Right renal pelvis (tissue), 4 donors: Measurements from ENCODE around the gene CCDC149. TPM values are rescaled to one million over a fixed set of nuclear protein-coding genes. Genes with fewer than 3 reads are reported as not detected.

ENCODE experiments used
- DNase-seq, 4 donors: peaks; one replicate each; pipeline ENCODE4 v3.0.0-alpha.2; 2013; ENCODE audit warnings: low read depth in 4 of 4, low spot score in 3 of 4, missing footprints in 1 of 4
- polyA plus RNA-seq, 4 donors: library from polyadenylated mRNA; unstranded; fragments of 120-200 nt; gene quantifications; one replicate each; pipeline ENCODE4 v1.2.1, GENCODE V29; 2013; ENCODE audit not compliant: insufficient read length in 4 of 4

CCDC149 gene
- polyA plus RNA-seq, 4 donors: 16.7 to 21.6 (median 17.4) TPM

- no peak for DNase-seq
These were observed 31.2 kb downstream of the CCDC149 start for GRCh38 chr4:24881508-24882196.

- DNase-seq: no peak
These were observed 32.7 kb downstream of the CCDC149 start for GRCh38 chr4:24880186-24880585.

GRCh38 chr4:24878636-24879016, 34.2 kb downstream of the CCDC149 start:
- no peak for DNase-seq

- no peak for DNase-seq
These were observed 34.8 kb downstream of the CCDC149 start for GRCh38 chr4:24877868-24878635.

DNA sequence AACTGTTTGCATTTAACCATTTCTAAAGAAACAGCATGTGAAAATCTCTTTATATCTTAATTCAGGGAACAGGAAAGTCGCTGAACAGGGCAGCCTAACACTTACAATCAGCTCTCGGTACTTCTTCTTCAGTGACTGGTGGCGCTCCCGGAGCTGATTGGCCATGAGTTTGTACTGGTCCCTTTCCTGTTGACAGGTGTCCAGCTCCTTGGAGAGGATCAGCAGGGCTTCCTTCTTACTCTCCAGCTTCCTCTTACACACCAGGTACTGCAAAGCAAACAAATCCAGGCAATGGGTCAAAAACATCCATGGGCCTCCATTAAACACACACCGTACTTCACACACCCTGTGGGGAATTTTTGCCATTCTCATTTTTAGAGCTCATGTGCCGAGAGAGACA, 36.4 kb downstream of the CCDC149 start:
- DNase-seq: no peak

DNA sequence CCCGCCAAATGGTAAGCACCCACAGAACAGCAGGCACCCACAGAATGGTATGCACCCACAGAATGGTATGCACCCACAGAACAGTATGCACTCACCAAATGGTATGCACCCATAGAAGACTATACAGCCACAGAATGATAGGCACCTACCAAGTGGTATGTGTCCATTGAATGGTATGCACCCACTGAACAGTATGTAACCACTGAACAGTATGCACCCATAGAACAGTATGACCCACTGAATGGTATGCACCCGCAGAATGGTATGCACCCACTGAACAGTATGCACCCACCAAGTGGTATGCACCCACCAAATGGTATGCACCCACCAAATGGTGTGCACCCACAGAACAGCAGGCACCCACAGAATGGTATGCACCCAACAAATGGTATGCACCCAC, 40.1 kb downstream of the CCDC149 start:
- DNase-seq: no peak

DNA sequence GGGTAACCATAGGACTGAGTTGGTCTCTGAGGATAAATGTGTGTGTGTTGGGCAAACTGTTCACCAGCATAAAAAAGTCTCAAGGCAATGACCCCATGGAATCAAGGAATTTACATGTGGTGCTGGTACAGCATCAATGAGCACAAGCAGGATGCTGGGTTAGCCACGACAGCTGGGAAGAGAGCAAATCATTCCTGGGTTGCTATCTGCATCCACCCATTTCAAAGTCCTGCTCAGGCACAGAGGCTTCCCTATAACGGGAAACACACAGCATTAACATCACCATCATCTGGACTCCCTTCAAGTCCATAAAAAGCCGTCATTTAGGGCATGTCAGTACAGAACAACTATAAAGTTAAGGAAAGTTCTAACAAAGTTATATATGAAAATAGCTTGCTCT, 41.6 kb downstream of the CCDC149 start:
- DNase-seq: no peak

- no peak for DNase-seq
These were observed 45.0 kb downstream of the CCDC149 start for GRCh38 chr4:24867766-24868296.

GRCh38 chr4:24867251-24867650, 45.6 kb downstream of the CCDC149 start:
- no peak for DNase-seq

GRCh38 chr4:24865401-24865800, 47.4 kb downstream of the CCDC149 start:
- DNase-seq: no peak

DNA sequence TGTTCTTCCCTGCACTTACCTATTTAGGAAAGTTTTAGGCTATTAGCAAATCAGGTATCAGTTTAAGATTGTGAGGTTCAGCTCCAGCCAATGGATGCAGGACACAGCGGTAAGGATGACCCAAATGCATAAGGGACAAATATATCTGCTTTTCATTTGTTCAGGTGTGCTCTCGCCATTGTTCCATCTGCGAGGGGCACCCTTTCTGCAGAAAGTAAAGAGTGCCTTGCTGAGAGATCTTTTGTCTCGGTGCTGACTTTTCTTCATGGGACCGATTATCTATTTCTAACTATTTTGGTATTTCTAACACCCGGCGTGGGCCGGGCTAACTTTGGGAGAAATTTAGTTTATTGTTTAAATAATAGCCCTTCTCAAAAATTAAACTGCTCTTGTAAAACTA, 49.0 kb downstream of the CCDC149 start:
- no peak for DNase-seq

- no peak for DNase-seq
These were observed 50.6 kb downstream of the CCDC149 start for GRCh38 chr4:24862073-24862751.

DNA sequence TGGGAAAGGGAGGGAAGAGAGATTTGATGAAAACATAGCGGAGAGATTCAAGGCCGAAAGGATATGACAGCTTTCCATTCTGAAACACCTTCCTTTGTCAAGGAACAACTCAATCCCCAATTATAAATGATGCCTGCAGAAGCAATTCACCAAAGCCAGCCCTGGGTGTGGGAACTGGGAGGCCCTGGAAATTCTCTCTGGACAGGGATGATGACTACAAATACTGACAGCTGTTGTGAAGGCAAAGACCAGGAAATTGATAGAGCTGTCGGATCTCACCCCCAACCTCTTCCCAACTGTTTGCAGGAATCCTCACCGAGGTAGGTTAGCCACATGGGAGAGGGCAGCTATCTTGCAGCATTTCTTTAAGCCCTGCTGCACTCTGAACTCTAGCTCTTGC, 54.3 kb downstream of the CCDC149 start:
- no peak for DNase-seq

DNA sequence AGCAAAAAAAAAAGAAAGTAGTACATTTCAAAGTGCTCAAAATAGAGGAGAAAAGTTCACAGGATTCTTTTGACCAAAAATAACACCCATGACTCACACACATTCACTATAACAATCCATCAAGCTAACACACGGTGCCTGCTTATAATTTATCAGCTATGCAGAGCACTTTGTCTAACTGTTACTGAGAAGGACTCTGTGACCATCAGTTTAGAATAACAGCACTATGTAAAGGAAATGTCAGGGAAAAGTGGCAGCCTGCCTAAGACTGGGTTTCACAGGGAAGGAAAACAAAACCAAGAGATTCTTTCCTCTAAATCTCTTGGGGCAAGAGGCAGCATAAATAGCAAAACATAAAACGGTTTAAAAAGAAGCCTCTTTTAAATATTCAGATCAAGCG, 54.8 kb downstream of the CCDC149 start:
- DNase-seq: no peak

GRCh38 chr4:24856586-24856985, 56.3 kb downstream of the CCDC149 start:
- no peak for DNase-seq

DNA sequence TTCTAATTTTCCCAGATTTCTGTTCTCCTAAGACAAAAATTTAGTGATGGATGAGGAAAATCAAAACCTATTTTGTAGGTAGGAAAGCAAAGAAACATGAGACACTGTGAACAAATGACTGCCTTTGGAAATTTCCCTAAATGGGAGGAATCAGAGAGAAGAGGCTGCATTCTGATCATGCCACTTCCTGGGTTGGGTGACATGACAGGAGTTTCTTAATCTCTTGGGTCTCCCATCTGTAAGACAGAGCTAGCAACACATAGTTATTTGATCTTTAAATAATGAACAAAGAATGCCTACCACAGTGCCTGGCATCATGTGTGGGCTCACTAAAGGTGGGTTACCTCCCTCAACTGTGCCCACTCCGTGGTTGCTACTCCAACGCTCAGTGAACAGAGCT, 57.1 kb downstream of the CCDC149 start:
- DNase-seq: no peak

GRCh38 chr4:24853142-24853541, 59.7 kb downstream of the CCDC149 start:
- no peak for DNase-seq

DNA sequence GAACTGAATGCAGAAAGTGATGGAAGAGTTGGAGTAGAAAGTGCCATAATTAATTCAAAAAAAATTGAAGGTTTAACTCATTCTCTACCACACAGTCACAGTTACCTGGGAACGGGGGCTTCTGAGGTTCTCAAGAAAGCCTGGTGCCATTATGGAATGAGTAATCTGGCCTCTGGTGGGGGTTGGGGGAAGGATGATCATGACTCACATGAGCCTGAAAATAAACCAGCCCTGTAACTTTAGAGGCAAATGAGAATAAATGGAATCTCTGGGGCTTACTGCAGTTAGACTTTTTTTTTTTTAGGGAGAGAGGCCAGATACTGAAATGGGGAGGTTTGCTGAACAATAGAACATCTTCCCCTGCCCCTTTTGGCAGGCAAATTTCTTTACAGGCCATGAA, 62.2 kb downstream of the CCDC149 start:
- no peak for DNase-seq

DNA sequence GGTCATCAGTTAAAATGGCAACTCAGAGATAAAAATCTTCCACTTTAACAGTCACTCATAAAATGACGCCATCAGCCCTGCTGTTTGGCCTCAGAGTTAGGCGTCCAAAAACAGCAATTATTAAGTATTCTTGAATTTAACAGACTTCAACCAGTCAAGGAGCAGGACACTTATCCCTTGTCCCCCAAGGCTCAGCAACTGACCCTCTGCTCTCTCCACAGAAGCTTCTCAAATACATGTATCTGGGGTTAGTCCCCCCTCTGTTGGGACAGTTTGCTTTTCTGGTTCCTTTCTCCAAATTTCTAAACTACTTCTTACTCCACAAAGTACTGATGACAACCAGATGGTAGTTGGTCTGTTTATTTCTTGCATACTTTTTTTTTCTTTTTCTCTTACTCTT, 63.1 kb downstream of the CCDC149 start:
- DNase-seq: no peak

DNA sequence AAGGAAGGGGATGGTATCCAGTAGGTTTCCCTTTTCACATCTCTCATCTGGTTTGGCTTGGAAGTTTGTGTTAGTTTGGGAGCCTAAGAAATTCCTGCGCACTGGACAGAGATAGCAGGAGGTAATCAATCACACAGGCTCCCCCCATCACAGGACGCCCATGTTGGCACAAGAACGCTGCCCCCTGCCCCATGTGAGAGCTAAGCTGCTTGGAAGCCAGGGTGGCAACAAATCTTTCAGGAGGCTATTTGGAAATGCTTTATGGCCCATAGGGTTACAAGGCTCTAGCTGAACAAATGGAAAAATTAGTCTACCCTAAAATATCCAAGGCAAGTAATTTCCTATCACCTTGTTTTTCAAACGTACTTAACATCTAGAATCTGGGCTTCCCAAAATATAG, 63.5 kb downstream of the CCDC149 start:
- no peak for DNase-seq

- no peak for DNase-seq
These were observed 66.1 kb downstream of the CCDC149 start for GRCh38 chr4:24846716-24847115.

- no peak for DNase-seq
These were observed 66.9 kb downstream of the CCDC149 start for GRCh38 chr4:24845902-24846301.
